OCI-LY1 (cell line): ENCODE measurements around the gene AADAC.

Source experiments
- EZH2 ChIP-seq: fragments of 200-600 bp; sonication (generic), shearing (Covaris generic); IDR thresholded peaks from 2 replicates; pipeline ENCODE4 v1.8.0; 2017; ENCODE audit warnings: borderline replicate concordance, mixed run types, mild to moderate bottlenecking, antibody characterized with exemption, low read length, moderate library complexity, mixed read lengths
- TF ChIP-seq, protein P1 (sequence below): fragments of 200-600 bp; sonication (generic), shearing (Covaris generic); IDR thresholded peaks from 2 replicates; pipeline ENCODE4 v1.5.1; 2017; ENCODE audit warnings: mild to moderate bottlenecking, antibody characterized with exemption, low read length, moderate library complexity, mixed read lengths

DNA sequence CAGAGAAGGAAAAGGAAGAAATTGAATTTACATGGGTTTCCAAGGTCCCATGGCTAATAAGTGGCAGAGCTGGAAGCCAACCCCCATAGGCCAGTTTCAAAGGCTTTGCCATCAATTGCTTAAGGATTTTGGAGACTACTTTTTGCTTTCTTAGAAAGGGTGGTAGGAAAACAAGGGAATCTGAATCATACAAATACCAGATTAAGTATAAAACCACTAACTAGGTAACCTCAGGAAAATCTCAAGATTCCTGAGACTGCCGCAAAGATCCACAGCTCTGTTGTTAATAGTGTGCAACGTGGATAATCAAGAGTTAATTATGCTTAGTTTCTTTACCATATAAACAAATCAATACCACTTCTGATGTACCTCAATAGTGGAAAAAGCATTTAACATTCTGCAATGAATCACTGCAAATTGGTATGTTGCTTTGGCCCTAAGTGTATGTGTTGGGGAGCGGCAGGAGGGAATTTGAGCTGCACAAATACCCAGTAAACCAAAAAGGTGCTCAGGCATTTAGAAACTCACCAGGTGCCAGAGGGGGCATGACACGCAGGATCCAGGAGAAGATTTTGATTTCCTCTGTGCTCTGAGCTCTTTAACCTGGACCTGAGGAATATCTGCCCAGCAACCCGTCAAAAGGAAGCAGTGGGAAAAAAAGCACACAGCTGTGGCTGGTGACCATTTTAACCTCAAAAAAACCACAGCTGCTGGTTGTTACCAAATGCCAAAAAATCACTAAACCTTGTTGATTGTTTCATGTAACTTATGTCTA, 22.0 kb downstream of the AADAC start:
- TF ChIP-seq, protein P1, sequence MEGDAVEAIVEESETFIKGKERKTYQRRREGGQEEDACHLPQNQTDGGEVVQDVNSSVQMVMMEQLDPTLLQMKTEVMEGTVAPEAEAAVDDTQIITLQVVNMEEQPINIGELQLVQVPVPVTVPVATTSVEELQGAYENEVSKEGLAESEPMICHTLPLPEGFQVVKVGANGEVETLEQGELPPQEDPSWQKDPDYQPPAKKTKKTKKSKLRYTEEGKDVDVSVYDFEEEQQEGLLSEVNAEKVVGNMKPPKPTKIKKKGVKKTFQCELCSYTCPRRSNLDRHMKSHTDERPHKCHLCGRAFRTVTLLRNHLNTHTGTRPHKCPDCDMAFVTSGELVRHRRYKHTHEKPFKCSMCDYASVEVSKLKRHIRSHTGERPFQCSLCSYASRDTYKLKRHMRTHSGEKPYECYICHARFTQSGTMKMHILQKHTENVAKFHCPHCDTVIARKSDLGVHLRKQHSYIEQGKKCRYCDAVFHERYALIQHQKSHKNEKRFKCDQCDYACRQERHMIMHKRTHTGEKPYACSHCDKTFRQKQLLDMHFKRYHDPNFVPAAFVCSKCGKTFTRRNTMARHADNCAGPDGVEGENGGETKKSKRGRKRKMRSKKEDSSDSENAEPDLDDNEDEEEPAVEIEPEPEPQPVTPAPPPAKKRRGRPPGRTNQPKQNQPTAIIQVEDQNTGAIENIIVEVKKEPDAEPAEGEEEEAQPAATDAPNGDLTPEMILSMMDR: no peak
- no peak for TF ChIP-seq EZH2
